ENCODE results near the gene ARPC4. TPM values are rescaled to one million over a fixed set of nuclear protein-coding genes. Genes with fewer than 3 reads are reported as not detected.

The ARPC4 gene
- total RNA-seq, 2 experiments from 2014 or later = 225 to 227 TPM

- H3K4me1 Mint-ChIP-seq = peaks cover 36% of the 10 kb centered on the region
- POLR2A ChIA-PET = interaction anchor here (0.7 to 4.5 kb wide), 6 partner anchors 14 to 58 kb away, joined by 3 to 36 read pairs (median 8); partner anchors contain the start of genes ARPC4, CAMK1 and TADA3
These were observed 14.1 kb downstream of the ARPC4 start for GRCh38 chr3:9806688-9807589.

GRCh38 chr3:9807981-9808344 lies 15.1 kb downstream of the ARPC4 start:
- H3K4me1 Mint-ChIP-seq = peaks cover 36% of the 10 kb centered on the region
- no peak overlapping the region for H3K4me3 Mint-ChIP-seq
- H3K9me3 Mint-ChIP-seq = no peaks in the 10 kb centered on the region
- H3K36me3 Mint-ChIP-seq = peaks cover 35% of the 10 kb centered on the region
- peak overlapping the region; percentile 93 for H3K27ac Mint-ChIP-seq
- no peaks in the 10 kb centered on the region for H3K27me3 Mint-ChIP-seq
- no peak for DNase-seq
- POLR2A ChIA-PET = interaction anchor here (1.1 to 4.5 kb wide), 8 partner anchors 15 to 445 kb away, joined by 3 to 36 read pairs (median 6); partner anchors contain the start of genes ARPC4, CAMK1, RPUSD3 and TADA3
- no peak for ATAC-seq (ENCODE audit: low read depth)

More at GRCh38 chr3:9806688-9807589, 14.1 kb downstream of the ARPC4 start:
- Mint-ChIP-seq H3K36me3 (peaks cover 39% of the 10 kb centered on the region), H3K27ac (no peak overlapping the region), H3K4me3 (no peak overlapping the region), H3K27me3 (no peaks in the 10 kb centered on the region), H3K9me3 (no peaks in the 10 kb centered on the region)
- ATAC-seq (ENCODE audit: low read depth) = no peak
- no peak for DNase-seq

GRCh38 chr3:9808345-9809037 lies 15.6 kb downstream of the ARPC4 start:
- H3K9me3 Mint-ChIP-seq = no peaks in the 10 kb centered on the region
- peak overlapping the region; percentile 93 for H3K27ac Mint-ChIP-seq
- H3K27me3 Mint-ChIP-seq = no peaks in the 10 kb centered on the region
- H3K4me3 Mint-ChIP-seq = peak overlapping the region; percentile 39
- POLR2A ChIA-PET = interaction anchor here (0.5 to 4.5 kb wide), 9 partner anchors 15 to 445 kb away, joined by 3 to 36 read pairs (median 6); partner anchors contain the start of genes ARPC4, CAMK1, RPUSD3 and TADA3
- ATAC-seq (ENCODE audit: low read depth) = peak; percentile 76
- H3K4me1 Mint-ChIP-seq = peaks cover 34% of the 10 kb centered on the region
- peaks cover 30% of the 10 kb centered on the region for H3K36me3 Mint-ChIP-seq
- DNase-seq = peak; percentile 55

GRCh38 chr3:9809239-9809614 lies 16.3 kb downstream of the ARPC4 start:
- Mint-ChIP-seq H3K36me3 (peaks cover 27% of the 10 kb centered on the region), H3K9me3 (no peaks in the 10 kb centered on the region), H3K27ac (peak overlapping the region; percentile 93), H3K4me1 (peaks cover 34% of the 10 kb centered on the region), H3K27me3 (no peaks in the 10 kb centered on the region), H3K4me3 (peak overlapping the region; percentile 88)
- DNase-seq = peak; percentile 45
- POLR2A ChIA-PET = interaction anchor here (0.5 to 4.5 kb wide), 11 partner anchors 16 to 452 kb away, joined by 3 to 36 read pairs (median 5); partner anchors contain the start of genes ARPC4, CAMK1, OGG1 and RPUSD3
- peak; percentile 3 for ATAC-seq (ENCODE audit: low read depth)

GRCh38 chr3:9809615-9810432 lies 16.9 kb downstream of the ARPC4 start, which contains the start of gene TTLL3:
TSS of gene TTLL3 (plus strand) at chr3:9810262. CDS start at chr3:9810662, 400 bp downstream.
- H3K27ac Mint-ChIP-seq = peak within 1 kb of the TSS; percentile 93
- H3K36me3 Mint-ChIP-seq = peaks cover 27% of the 10 kb centered on the region
- peak within 1 kb of the TSS; percentile 88 for H3K4me3 Mint-ChIP-seq
- no peaks in the 10 kb centered on the region for H3K9me3 Mint-ChIP-seq
- POLR2A ChIA-PET = interaction anchor here (0.6 to 4.5 kb wide), 8 partner anchors 17 to 451 kb away, joined by 3 to 36 read pairs (median 4); partner anchors contain the start of genes ARPC4, CAMK1, JAGN1 and OGG1
- ATAC-seq (ENCODE audit: low read depth) = peak; percentile 71
- H3K27me3 Mint-ChIP-seq = no peaks in the 10 kb centered on the region
- DNase-seq = peak; percentile 73
- H3K4me1 Mint-ChIP-seq = peaks cover 34% of the 10 kb centered on the region

GRCh38 chr3:9810433-9810770 lies 17.5 kb downstream of the ARPC4 start:
- Mint-ChIP-seq H3K36me3 (peaks cover 23% of the 10 kb centered on the region), H3K4me1 (peaks cover 34% of the 10 kb centered on the region), H3K27me3 (no peaks in the 10 kb centered on the region), H3K27ac (peak overlapping the region; percentile 2), H3K9me3 (no peaks in the 10 kb centered on the region), H3K4me3 (peak overlapping the region; percentile 31)
- no peak for DNase-seq
- POLR2A ChIA-PET = interaction anchor here (0.9 to 4.5 kb wide), 4 partner anchors 17 to 80 kb away, joined by 4 to 36 read pairs (median 8); partner anchors contain the start of genes ARPC4, CAMK1, JAGN1 and OGG1
- ATAC-seq (ENCODE audit: low read depth) = no peak

GRCh38 chr3:9810846-9811245 lies 18.0 kb downstream of the ARPC4 start:
- no peaks in the 10 kb centered on the region for H3K27me3 Mint-ChIP-seq
- DNase-seq (no peak), ATAC-seq (ENCODE audit: low read depth) (no peak)
- peaks cover 34% of the 10 kb centered on the region for H3K4me1 Mint-ChIP-seq
- POLR2A ChIA-PET = no interaction called here
- H3K27ac Mint-ChIP-seq = peak overlapping the region; percentile 2
- no peaks in the 10 kb centered on the region for H3K9me3 Mint-ChIP-seq
- H3K4me3 Mint-ChIP-seq = peak overlapping the region; percentile 31
- peaks cover 23% of the 10 kb centered on the region for H3K36me3 Mint-ChIP-seq

- Mint-ChIP-seq H3K27me3 (no peaks in the 10 kb centered on the region), H3K9me3 (no peaks in the 10 kb centered on the region), H3K4me1 (peaks cover 25% of the 10 kb centered on the region), H3K27ac (no peak overlapping the region), H3K36me3 (peaks cover 16% of the 10 kb centered on the region), H3K4me3 (no peak overlapping the region)
- ATAC-seq (ENCODE audit: low read depth) (no peak), DNase-seq (no peak)
- POLR2A ChIA-PET = interaction anchor here (0.6 kb wide), 1 partner anchor 201 kb away, joined by 3 read pairs; no protein-coding TSS in a partner anchor
These were observed 20.1 kb downstream of the ARPC4 start for GRCh38 chr3:9812870-9813483.

- Mint-ChIP-seq H3K4me1 (peaks cover 5% of the 10 kb centered on the region), H3K4me3 (no peak overlapping the region), H3K9me3 (no peaks in the 10 kb centered on the region), H3K36me3 (peaks cover 13% of the 10 kb centered on the region), H3K27ac (no peak overlapping the region), H3K27me3 (no peaks in the 10 kb centered on the region)
- POLR2A ChIA-PET = no interaction called here
- DNase-seq (no peak), ATAC-seq (ENCODE audit: low read depth) (no peak)
These were observed 23.1 kb downstream of the ARPC4 start for GRCh38 chr3:9815986-9816385.

- H3K27ac Mint-ChIP-seq = no peak overlapping the region
- ATAC-seq (ENCODE audit: low read depth) = no peak
- H3K9me3 Mint-ChIP-seq = no peaks in the 10 kb centered on the region
- POLR2A ChIA-PET = no interaction called here
- no peaks in the 10 kb centered on the region for H3K27me3 Mint-ChIP-seq
- H3K36me3 Mint-ChIP-seq = peaks cover 10% of the 10 kb centered on the region
- no peaks in the 10 kb centered on the region for H3K4me1 Mint-ChIP-seq
- H3K4me3 Mint-ChIP-seq = no peak overlapping the region
- DNase-seq = no peak
These were observed 24.6 kb downstream of the ARPC4 start for GRCh38 chr3:9817436-9817835.

GRCh38 chr3:9818666-9819335 lies 25.9 kb downstream of the ARPC4 start:
- no peak for DNase-seq
- H3K4me1 Mint-ChIP-seq = no peaks in the 10 kb centered on the region
- H3K9me3 Mint-ChIP-seq = no peaks in the 10 kb centered on the region
- H3K27me3 Mint-ChIP-seq = no peaks in the 10 kb centered on the region
- H3K27ac Mint-ChIP-seq = peak overlapping the region; percentile 14
- POLR2A ChIA-PET = no interaction called here
- H3K4me3 Mint-ChIP-seq = no peak overlapping the region
- peaks cover 10% of the 10 kb centered on the region for H3K36me3 Mint-ChIP-seq
- no peak for ATAC-seq (ENCODE audit: low read depth)

- no peaks in the 10 kb centered on the region for H3K9me3 Mint-ChIP-seq
- H3K27ac Mint-ChIP-seq = no peak overlapping the region
- H3K36me3 Mint-ChIP-seq = peaks cover 10% of the 10 kb centered on the region
- no peaks in the 10 kb centered on the region for H3K4me1 Mint-ChIP-seq
- ATAC-seq (ENCODE audit: low read depth) (no peak), DNase-seq (no peak)
- POLR2A ChIA-PET = interaction anchor here (1.0 kb wide), 1 partner anchor 17 kb away, joined by 3 read pairs; no protein-coding TSS in a partner anchor
- H3K4me3 Mint-ChIP-seq = no peak overlapping the region
- no peaks in the 10 kb centered on the region for H3K27me3 Mint-ChIP-seq
These were observed 27.7 kb downstream of the ARPC4 start for GRCh38 chr3:9820543-9820942.

Measured in activated naive CD8-positive, alpha-beta T cell treated with anti-CD3 and anti-CD28 coated beads, Interleukin-2, amount 10 ng/mL, durations not matched to agents 7 days and 5 days (primary cell).